A549 treated with CORT108297 at 1 μM for 4 hours (cell line): Measurements from ENCODE around the gene AKR1B1. TPM values are rescaled to one million over a fixed set of nuclear protein-coding genes. Genes with fewer than 3 reads are reported as not detected.

ENCODE experiments used
- total RNA-seq: library from RNA; stranded (reverse); fragments of 200-300 nt; extraction: Qiagen RNA extraction; gene quantifications from 5 replicates; pipeline ENCODE4 v1.2.3, GENCODE V29; 2022

The AKR1B1 gene
- 2,289 to 2,841 TPM (median 2,633 TPM) in 5 replicates for total RNA-seq

GRCh38 chr7:134458806-134459698, at the start of gene AKR1B1:
TSS of gene AKR1B1 (minus strand) at chr7:134459100. CDS start at chr7:134459062, 38 bp downstream.

Other genes with a start within 250 kb of the AKR1B1 start
- gene SLC35B4, start 142.2 kb downstream of the AKR1B1 start, total RNA-seq: 27.9 to 40.2 TPM (median 34.9 TPM) in 5 replicates
- gene AKR1B10, start 68.5 kb upstream of the AKR1B1 start, total RNA-seq: 2,167 to 2,332 TPM (median 2,258 TPM) in 5 replicates
- gene AKR1B15, start 90.0 kb upstream of the AKR1B1 start, total RNA-seq: 25.5 to 34.0 TPM (median 34.0 TPM) in 5 replicates
- gene BPGM, start 187.8 kb upstream of the AKR1B1 start, total RNA-seq: 15.8 to 22.5 TPM (median 17.0 TPM) in 5 replicates